Measurements from ENCODE around the gene TEX101.
"Not testable (repeated sequence)": the region's sequence is repeated elsewhere in the genome, so short reads cannot be mapped to it uniquely, and the experiment has no call there.

Gene TEX101

GRCh38 chr19:43437712-43438111, 23.0 kb downstream of the TEX101 start:
- Mint-ChIP-seq H3K4me3 (no peak overlapping the region), H3K4me1 (no peaks in the 10 kb centered on the region), H3K36me3 (ENCODE audit: low read depth) (no peaks in the 10 kb centered on the region)

DNA sequence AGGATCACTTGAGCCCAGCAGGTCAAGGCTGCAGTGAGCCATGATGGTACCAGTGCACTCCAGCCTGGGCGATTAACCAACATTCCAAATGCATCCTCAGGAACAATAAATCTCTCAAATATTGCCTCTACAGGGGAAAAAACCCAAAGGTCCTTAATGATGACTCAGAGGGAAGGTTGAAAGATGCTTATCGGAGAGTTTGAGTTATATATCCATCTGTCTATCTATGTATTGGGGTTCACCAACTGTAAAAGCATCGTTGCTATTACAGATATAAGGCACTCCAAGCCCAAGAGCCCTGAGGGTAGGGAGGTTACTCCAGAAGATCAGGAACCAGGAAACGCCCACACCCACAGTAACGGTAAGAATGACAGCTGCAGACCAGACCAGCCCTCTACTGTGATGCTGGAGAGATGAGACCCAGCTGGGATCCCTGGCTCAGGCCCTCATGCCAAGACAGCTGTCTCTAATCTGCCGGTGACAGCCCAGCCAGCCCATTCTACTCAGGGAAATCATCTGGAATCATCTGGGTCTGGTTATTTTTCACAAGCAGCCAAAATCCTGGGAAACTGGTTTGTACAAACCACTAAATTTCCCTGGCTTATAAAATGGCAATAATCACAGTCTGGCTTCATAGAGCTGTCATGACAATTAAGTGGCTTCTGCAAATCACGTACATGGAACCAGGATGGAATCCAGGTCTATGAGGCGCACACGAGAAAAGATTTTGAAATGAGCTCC, 23.8 kb downstream of the TEX101 start:
- Mint-ChIP-seq H3K36me3 (ENCODE audit: low read depth) (no peaks in the 10 kb centered on the region), H3K9me3 (peaks cover 5% of the 10 kb centered on the region), H3K27ac (no peak overlapping the region), H3K27me3 (ENCODE audit: low read depth, poor library complexity) (peaks cover 14% of the 10 kb centered on the region), H3K4me3 (no peak overlapping the region), H3K4me1 (no peaks in the 10 kb centered on the region)
- no peak for DNase-seq
- TF ChIP-seq, protein P1, sequence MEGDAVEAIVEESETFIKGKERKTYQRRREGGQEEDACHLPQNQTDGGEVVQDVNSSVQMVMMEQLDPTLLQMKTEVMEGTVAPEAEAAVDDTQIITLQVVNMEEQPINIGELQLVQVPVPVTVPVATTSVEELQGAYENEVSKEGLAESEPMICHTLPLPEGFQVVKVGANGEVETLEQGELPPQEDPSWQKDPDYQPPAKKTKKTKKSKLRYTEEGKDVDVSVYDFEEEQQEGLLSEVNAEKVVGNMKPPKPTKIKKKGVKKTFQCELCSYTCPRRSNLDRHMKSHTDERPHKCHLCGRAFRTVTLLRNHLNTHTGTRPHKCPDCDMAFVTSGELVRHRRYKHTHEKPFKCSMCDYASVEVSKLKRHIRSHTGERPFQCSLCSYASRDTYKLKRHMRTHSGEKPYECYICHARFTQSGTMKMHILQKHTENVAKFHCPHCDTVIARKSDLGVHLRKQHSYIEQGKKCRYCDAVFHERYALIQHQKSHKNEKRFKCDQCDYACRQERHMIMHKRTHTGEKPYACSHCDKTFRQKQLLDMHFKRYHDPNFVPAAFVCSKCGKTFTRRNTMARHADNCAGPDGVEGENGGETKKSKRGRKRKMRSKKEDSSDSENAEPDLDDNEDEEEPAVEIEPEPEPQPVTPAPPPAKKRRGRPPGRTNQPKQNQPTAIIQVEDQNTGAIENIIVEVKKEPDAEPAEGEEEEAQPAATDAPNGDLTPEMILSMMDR (IDR thresholded peaks at IDR 0.05), result no peak

More at GRCh38 chr19:43437712-43438111, 23.0 kb downstream of the TEX101 start:
- no peak for DNase-seq
- TF ChIP-seq, protein P1 (IDR thresholded peaks at IDR 0.05), result no peak
- no peak overlapping the region for H3K27ac Mint-ChIP-seq
- peaks cover 14% of the 10 kb centered on the region for H3K27me3 Mint-ChIP-seq (ENCODE audit: low read depth, poor library complexity)
- peaks cover 5% of the 10 kb centered on the region for H3K9me3 Mint-ChIP-seq

- no peak for DNase-seq
These were observed 24.5 kb downstream of the TEX101 start for GRCh38 chr19:43439032-43439708.

GRCh38 chr19:43439709-43440063, 25.0 kb downstream of the TEX101 start:
- TF ChIP-seq, protein P1 (IDR thresholded peaks at IDR 0.05), result no peak
- H3K27ac Mint-ChIP-seq, result no peak overlapping the region
- H3K27me3 Mint-ChIP-seq (ENCODE audit: low read depth, poor library complexity), result peaks cover 18% of the 10 kb centered on the region
- no peak for DNase-seq
- H3K9me3 Mint-ChIP-seq, result peaks cover 5% of the 10 kb centered on the region
- no peaks in the 10 kb centered on the region for H3K36me3 Mint-ChIP-seq (ENCODE audit: low read depth)
- H3K4me3 Mint-ChIP-seq, result no peak overlapping the region
- no peaks in the 10 kb centered on the region for H3K4me1 Mint-ChIP-seq

More at GRCh38 chr19:43439032-43439708, 24.5 kb downstream of the TEX101 start:
- Mint-ChIP-seq H3K4me3 (no peak overlapping the region), H3K27ac (no peak overlapping the region), H3K36me3 (ENCODE audit: low read depth) (no peaks in the 10 kb centered on the region), H3K27me3 (ENCODE audit: low read depth, poor library complexity) (peaks cover 18% of the 10 kb centered on the region), H3K9me3 (peaks cover 5% of the 10 kb centered on the region), H3K4me1 (no peaks in the 10 kb centered on the region)
- TF ChIP-seq, protein P1 (IDR thresholded peaks at IDR 0.05), result no peak

GRCh38 chr19:43441716-43442115, 27.0 kb downstream of the TEX101 start:
- H3K27me3 Mint-ChIP-seq (ENCODE audit: low read depth, poor library complexity), result peaks cover 22% of the 10 kb centered on the region
- no peak overlapping the region for H3K27ac Mint-ChIP-seq
- no peaks in the 10 kb centered on the region for H3K36me3 Mint-ChIP-seq (ENCODE audit: low read depth)
- H3K9me3 Mint-ChIP-seq, result no peaks in the 10 kb centered on the region
- no peak overlapping the region for H3K4me3 Mint-ChIP-seq
- TF ChIP-seq, protein P1 (IDR thresholded peaks at IDR 0.05), result no peak
- peaks cover under 1% of the 10 kb centered on the region for H3K4me1 Mint-ChIP-seq
- no peak for DNase-seq

- peaks cover 21% of the 10 kb centered on the region for H3K27me3 Mint-ChIP-seq (ENCODE audit: low read depth, poor library complexity)
- not testable (repeated sequence) for H3K27ac Mint-ChIP-seq; H3K9me3 Mint-ChIP-seq; H3K36me3 Mint-ChIP-seq (ENCODE audit: low read depth); DNase-seq; H3K4me3 Mint-ChIP-seq; H3K4me1 Mint-ChIP-seq
These were observed 29.4 kb downstream of the TEX101 start for GRCh38 chr19:43444091-43444490.
